ENCODE data around the gene NCS1.

DNA sequence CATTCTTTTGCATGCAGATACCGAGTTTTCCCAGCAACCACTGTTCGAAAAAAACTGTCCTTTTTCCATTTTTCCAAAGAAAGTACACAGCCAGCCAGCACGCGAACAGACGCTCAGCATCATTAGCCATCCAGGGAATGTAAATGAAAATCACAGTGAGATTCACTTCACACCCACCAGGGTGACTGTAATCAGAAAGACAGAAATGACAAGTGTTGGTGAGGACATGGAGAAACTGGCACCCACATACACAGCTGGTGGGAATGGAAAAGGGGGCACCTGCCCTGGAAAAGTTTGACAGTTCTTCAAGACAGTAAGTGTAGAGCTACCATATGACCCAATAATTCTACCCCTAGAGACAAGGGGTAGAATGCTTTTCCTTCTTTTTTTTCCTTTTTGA, 25.0 kb upstream of the NCS1 start:
- TF ChIP-seq, protein P1, sequence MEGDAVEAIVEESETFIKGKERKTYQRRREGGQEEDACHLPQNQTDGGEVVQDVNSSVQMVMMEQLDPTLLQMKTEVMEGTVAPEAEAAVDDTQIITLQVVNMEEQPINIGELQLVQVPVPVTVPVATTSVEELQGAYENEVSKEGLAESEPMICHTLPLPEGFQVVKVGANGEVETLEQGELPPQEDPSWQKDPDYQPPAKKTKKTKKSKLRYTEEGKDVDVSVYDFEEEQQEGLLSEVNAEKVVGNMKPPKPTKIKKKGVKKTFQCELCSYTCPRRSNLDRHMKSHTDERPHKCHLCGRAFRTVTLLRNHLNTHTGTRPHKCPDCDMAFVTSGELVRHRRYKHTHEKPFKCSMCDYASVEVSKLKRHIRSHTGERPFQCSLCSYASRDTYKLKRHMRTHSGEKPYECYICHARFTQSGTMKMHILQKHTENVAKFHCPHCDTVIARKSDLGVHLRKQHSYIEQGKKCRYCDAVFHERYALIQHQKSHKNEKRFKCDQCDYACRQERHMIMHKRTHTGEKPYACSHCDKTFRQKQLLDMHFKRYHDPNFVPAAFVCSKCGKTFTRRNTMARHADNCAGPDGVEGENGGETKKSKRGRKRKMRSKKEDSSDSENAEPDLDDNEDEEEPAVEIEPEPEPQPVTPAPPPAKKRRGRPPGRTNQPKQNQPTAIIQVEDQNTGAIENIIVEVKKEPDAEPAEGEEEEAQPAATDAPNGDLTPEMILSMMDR (tag by site-specific recombination; IDR thresholded peaks at IDR 0.05) = no peak
- TF ChIP-seq ZNF623 (tag by site-specific recombination; IDR thresholded peaks at IDR 0.05) (no peak), HOXA7 (CRISPR knock-in tag; IDR thresholded peaks at IDR 0.05; ENCODE audit: borderline replicate concordance) (no peak), ZNF341 (tag by site-specific recombination; IDR thresholded peaks at IDR 0.05; ENCODE audit: low read depth) (no peak)
- TF ChIP-seq, protein P2, sequence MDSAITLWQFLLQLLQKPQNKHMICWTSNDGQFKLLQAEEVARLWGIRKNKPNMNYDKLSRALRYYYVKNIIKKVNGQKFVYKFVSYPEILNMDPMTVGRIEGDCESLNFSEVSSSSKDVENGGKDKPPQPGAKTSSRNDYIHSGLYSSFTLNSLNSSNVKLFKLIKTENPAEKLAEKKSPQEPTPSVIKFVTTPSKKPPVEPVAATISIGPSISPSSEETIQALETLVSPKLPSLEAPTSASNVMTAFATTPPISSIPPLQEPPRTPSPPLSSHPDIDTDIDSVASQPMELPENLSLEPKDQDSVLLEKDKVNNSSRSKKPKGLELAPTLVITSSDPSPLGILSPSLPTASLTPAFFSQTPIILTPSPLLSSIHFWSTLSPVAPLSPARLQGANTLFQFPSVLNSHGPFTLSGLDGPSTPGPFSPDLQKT (IDR thresholded peaks at IDR 0.05; ENCODE audit: borderline replicate concordance, low read depth, low read length) = no peak
